Measurements from ENCODE around the gene RGS1. TPM values are rescaled to one million over a fixed set of nuclear protein-coding genes. Genes with fewer than 3 reads are reported as not detected.

The RGS1 gene
- total RNA-seq, 1 experiment from 2014 or later: not detected

DNA sequence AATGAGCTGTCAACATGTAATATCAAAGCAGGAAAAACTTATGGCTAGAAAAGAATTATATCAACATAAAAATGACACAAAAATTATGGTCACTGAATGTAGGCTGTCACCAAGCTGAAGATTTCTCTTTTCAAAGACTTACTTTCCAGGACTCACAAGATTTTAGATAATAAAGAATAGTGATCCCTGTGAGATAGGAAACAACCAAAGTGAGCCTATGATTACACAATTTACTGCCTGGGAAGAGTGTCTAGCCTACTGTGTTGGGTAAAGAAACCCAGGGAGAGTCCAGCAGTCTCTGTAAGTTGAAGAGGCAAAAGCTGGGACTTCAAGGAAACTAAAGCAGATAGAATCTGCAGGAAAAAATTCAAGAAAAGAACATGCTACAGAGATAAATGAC, 20.2 kb upstream of the RGS1 start:
- no peak for TF ChIP-seq CEBPB (IDR thresholded peaks at IDR 0.05; ENCODE audit: low read depth)
- H3K27me3 ChIP-seq (ENCODE audit: insufficient read depth, low read length): no peaks in the 10 kb centered on the region
- no peaks in the 10 kb centered on the region for H4K20me1 ChIP-seq (ENCODE audit: insufficient read depth)
- H3K27ac ChIP-seq (ENCODE audit: low read depth, low read length): no peak overlapping the region
- no peak overlapping the region for H3K4me3 ChIP-seq (replicated peaks in 1 of 2; ENCODE audit: low read depth in 1 of 2, low read length in 2 of 2)
- H3K79me2 ChIP-seq (ENCODE audit: insufficient read depth, low read length): no peaks in the 10 kb centered on the region
- ATAC-seq (no peak), DNase-seq (ENCODE audit: low read depth, low spot score) (no peak)
- CTCF ChIA-PET: no interaction called here
- H3K36me3 ChIP-seq (ENCODE audit: control insufficient read depth in 1 of 2, insufficient read depth in 2 of 2, low read length in 2 of 2): no peaks in the 10 kb centered on the region
- intact Hi-C loops (cut with micrococcal nuclease): no loop called here
- H3K9me2 ChIP-seq (ENCODE audit: insufficient read depth): no peaks in the 10 kb centered on the region; the same call in 1 of the 2 replicates
- POLR2A ChIA-PET: no interaction called here
- H2AFZ ChIP-seq (ENCODE audit: low read depth, low read length, poor library complexity, severe bottlenecking): no peak overlapping the region
- BruUV-seq (replicated peaks): no TSS peak
- H3K9me3 ChIP-seq (ENCODE audit: control insufficient read depth in 1 of 2, insufficient read depth in 1 of 2, low read depth in 1 of 2, low read length in 2 of 2): no peaks in the 10 kb centered on the region
- no peak overlapping the region for H3K9ac ChIP-seq (ENCODE audit: low read length)
- RAD21 ChIA-PET (ENCODE audit: low non-redundant PET in 1 of 2, low total read pairs in 2 of 2, uncharacterized antibody in 2 of 2, unreplicated experiment in 2 of 2): no interaction called here
- peaks cover 22 to 39% of the 10 kb centered on the region in 2 experiments; a peak in 3 of 4 replicates for H3K4me1 ChIP-seq (ENCODE audit: control insufficient read depth in 1 of 2, insufficient read depth in 2 of 2, low read length in 2 of 2)
- H3K4me2 ChIP-seq (ENCODE audit: low read length): no peak overlapping the region

DNA sequence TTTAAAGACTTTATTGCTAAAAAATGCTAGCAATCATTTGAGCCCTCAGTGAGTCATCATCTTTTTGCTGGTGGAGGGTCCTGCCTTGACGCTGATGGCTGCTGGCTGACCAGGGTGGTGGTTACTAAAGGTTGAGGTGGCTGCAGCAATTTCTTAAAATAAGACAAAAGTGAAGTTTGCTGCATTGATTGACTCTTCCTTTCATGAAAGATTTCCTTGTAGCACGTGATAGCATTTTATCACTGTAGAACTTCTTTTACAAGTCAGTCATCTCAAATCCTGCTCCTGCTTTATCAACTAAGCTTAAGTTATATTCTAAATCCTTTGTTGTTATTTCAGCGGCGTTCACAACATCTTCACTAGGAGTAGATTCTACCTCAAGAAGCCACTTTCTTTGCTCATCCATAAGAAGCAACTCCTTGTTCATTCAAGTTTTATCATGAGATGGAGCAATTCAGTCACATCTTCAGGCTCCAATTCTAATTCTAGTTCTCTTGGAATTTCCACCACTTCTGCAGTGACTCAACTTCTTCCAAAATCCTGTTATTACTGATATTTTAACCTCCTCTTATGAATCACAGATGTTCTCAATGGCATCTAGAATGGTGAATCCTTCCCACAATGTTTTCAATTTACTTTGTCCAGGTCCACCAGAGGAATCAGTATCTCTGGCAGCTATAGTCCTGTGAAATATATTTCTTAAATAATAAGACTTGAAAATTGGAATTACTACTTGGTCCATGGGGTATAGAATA, 17.6 kb upstream of the RGS1 start:
- CTCF ChIA-PET: no interaction called here
- H3K27me3 ChIP-seq (ENCODE audit: insufficient read depth, low read length): no peaks in the 10 kb centered on the region
- no peaks in the 10 kb centered on the region for H3K9me3 ChIP-seq (ENCODE audit: control insufficient read depth in 1 of 2, insufficient read depth in 1 of 2, low read depth in 1 of 2, low read length in 2 of 2)
- ATAC-seq: no peak
- no peaks in the 10 kb centered on the region for H3K79me2 ChIP-seq (ENCODE audit: insufficient read depth, low read length)
- H3K9ac ChIP-seq (ENCODE audit: low read length): no peak overlapping the region
- no peak overlapping the region for H3K4me3 ChIP-seq (replicated peaks in 1 of 2; ENCODE audit: low read depth in 1 of 2, low read length in 2 of 2)
- no peak overlapping the region for H2AFZ ChIP-seq (ENCODE audit: low read depth, low read length, poor library complexity, severe bottlenecking)
- RAD21 ChIA-PET (ENCODE audit: low non-redundant PET in 1 of 2, low total read pairs in 2 of 2, uncharacterized antibody in 2 of 2, unreplicated experiment in 2 of 2): no interaction called here
- TF ChIP-seq TCF7L2 (IDR thresholded peaks at IDR 0.05; ENCODE audit: borderline replicate concordance, extremely low read depth, insufficient read depth, insufficient read length) (no peak), CEBPB (IDR thresholded peaks at IDR 0.05; ENCODE audit: low read depth) (no peak), YY1 (IDR thresholded peaks at IDR 0.05; ENCODE audit: extremely low read depth, insufficient replicate concordance, low read depth, low read length) (no peak)
- no peaks in the 10 kb centered on the region; the same call in 1 of the 2 replicates for H3K9me2 ChIP-seq (ENCODE audit: insufficient read depth)
- intact Hi-C loops (cut with micrococcal nuclease): no loop called here
- peaks cover 17 to 32% of the 10 kb centered on the region in 2 experiments; a peak in 3 of 4 replicates for H3K4me1 ChIP-seq (ENCODE audit: control insufficient read depth in 1 of 2, insufficient read depth in 2 of 2, low read length in 2 of 2)
- DNase-seq (ENCODE audit: low read depth, low spot score): no peak
- POLR2A ChIA-PET: no interaction called here
- no peaks in the 10 kb centered on the region for H3K36me3 ChIP-seq (ENCODE audit: control insufficient read depth in 1 of 2, insufficient read depth in 2 of 2, low read length in 2 of 2)
- no peaks in the 10 kb centered on the region for H4K20me1 ChIP-seq (ENCODE audit: insufficient read depth)
- H3K27ac ChIP-seq (ENCODE audit: low read depth, low read length): peak overlapping the region; percentile 71; the same call in 1 of the 2 replicates
- BruUV-seq (replicated peaks): no TSS peak
- no peak overlapping the region for H3K4me2 ChIP-seq (ENCODE audit: low read length)

Data from HCT116 (cell line).